Measurements from ENCODE around the gene CASZ1.

DNA sequence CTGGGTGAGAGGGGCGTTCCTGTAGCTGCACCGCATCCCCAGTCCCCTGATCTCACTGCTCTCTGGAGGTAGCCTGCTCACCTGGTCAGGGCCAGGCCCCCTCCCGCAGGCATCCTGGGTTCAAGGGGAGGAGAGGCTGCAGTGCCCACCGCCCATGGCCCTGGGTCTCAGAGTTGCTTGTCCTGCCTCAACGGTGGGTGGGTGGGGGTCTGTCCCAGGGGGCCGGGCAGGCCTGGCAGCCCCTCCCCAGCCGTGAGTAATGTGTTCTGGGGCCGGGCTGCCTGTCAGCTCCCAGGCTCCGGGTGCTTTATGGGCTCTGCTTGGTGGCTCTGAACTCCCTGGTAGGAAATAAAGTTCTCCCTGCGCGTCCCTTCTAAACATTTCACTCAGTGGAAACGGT is 126.9 kb downstream of the CASZ1 start:
- TF ChIP-seq, protein P1, sequence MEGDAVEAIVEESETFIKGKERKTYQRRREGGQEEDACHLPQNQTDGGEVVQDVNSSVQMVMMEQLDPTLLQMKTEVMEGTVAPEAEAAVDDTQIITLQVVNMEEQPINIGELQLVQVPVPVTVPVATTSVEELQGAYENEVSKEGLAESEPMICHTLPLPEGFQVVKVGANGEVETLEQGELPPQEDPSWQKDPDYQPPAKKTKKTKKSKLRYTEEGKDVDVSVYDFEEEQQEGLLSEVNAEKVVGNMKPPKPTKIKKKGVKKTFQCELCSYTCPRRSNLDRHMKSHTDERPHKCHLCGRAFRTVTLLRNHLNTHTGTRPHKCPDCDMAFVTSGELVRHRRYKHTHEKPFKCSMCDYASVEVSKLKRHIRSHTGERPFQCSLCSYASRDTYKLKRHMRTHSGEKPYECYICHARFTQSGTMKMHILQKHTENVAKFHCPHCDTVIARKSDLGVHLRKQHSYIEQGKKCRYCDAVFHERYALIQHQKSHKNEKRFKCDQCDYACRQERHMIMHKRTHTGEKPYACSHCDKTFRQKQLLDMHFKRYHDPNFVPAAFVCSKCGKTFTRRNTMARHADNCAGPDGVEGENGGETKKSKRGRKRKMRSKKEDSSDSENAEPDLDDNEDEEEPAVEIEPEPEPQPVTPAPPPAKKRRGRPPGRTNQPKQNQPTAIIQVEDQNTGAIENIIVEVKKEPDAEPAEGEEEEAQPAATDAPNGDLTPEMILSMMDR (conservative IDR thresholded peaks at IDR 0.05): no peak
- no peak for TF ChIP-seq EZH2 (IDR thresholded peaks at IDR 0.05; ENCODE audit: low read depth)

Measured in PC-9 (cell line).